Measurements from ENCODE around the gene EYA3.

The EYA3 gene

GRCh38 chr1:27980216-27980845 lies 108.1 kb downstream of the EYA3 start:
- no peak overlapping the region for H3K4me3 ChIP-seq (ENCODE audit: low read length)
- TF ChIP-seq, protein P1, sequence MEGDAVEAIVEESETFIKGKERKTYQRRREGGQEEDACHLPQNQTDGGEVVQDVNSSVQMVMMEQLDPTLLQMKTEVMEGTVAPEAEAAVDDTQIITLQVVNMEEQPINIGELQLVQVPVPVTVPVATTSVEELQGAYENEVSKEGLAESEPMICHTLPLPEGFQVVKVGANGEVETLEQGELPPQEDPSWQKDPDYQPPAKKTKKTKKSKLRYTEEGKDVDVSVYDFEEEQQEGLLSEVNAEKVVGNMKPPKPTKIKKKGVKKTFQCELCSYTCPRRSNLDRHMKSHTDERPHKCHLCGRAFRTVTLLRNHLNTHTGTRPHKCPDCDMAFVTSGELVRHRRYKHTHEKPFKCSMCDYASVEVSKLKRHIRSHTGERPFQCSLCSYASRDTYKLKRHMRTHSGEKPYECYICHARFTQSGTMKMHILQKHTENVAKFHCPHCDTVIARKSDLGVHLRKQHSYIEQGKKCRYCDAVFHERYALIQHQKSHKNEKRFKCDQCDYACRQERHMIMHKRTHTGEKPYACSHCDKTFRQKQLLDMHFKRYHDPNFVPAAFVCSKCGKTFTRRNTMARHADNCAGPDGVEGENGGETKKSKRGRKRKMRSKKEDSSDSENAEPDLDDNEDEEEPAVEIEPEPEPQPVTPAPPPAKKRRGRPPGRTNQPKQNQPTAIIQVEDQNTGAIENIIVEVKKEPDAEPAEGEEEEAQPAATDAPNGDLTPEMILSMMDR (conservative IDR thresholded peaks at IDR 0.05; ENCODE audit: low read depth, low read length) = no peak
- DNase-seq (ENCODE audit: low read depth) = no peak

GRCh38 chr1:27979859-27980201 lies 108.6 kb downstream of the EYA3 start:
- TF ChIP-seq, protein P1 (conservative IDR thresholded peaks at IDR 0.05; ENCODE audit: low read depth, low read length) = no peak
- no peak overlapping the region for H3K4me3 ChIP-seq (ENCODE audit: low read length)
- DNase-seq (ENCODE audit: low read depth) = no peak

GRCh38 chr1:27979151-27979858 lies 109.1 kb downstream of the EYA3 start:
- H3K4me3 ChIP-seq (ENCODE audit: low read length) = no peak overlapping the region

DNA sequence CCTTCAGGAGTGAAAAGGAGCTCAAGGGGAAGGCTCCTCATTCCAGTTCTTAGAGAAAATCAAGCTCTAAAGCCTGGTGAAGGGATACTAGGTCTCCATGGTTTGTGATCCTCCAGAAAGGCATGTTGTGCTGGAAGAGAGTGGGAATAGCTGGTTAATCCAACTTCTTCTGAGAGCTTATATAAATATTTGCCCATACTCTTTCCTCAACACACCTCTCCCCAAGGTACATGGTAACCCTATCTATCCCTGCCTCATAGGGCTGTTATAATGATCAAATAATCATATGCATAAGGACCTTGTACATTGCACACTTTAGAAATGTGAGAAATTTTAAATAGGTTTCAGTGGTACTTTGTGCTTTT lies 114.0 kb downstream of the EYA3 start:
- no peak overlapping the region for H3K4me3 ChIP-seq (ENCODE audit: low read length)
- TF ChIP-seq, protein P1 (conservative IDR thresholded peaks at IDR 0.05; ENCODE audit: low read depth, low read length) = no peak
- no peak for DNase-seq (ENCODE audit: low read depth)

More at GRCh38 chr1:27979151-27979858, 109.1 kb downstream of the EYA3 start:
- TF ChIP-seq, protein P1 (conservative IDR thresholded peaks at IDR 0.05; ENCODE audit: low read depth, low read length) = peak; percentile 49
- no peak for DNase-seq (ENCODE audit: low read depth)

DNA sequence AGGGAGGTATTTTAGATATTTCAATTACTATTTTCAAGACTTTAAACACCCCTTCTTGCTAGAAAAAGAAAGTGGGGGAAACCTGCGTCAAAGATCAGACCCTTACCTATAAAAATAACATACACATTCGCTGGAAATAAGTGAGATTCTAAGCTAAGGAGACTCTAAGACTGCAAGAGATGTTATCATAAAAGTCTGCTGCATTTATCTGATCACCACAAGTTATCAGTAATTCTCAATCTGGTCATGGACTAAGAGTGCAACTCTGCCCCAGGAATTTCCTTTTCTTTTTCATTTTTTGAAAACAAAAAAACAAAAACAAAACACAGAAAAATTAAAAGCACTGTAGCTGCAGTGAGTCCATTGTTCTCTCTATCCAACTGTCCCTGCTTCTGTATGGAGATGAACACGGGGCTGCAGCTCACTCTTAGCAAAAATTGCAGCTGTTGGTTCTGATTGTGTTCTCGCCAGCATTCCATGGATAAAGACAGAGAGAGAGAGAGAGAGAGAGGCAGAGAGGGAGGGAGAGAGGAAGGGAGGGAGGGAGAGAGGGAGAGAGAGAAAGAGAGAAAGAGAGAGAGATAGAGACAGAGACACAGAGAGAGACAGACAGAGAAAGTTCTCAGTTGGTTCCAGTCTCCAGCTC lies 114.5 kb downstream of the EYA3 start:
- TF ChIP-seq, protein P1 (conservative IDR thresholded peaks at IDR 0.05; ENCODE audit: low read depth, low read length) = no peak
- H3K4me3 ChIP-seq (ENCODE audit: low read length) = no peak overlapping the region

DNA sequence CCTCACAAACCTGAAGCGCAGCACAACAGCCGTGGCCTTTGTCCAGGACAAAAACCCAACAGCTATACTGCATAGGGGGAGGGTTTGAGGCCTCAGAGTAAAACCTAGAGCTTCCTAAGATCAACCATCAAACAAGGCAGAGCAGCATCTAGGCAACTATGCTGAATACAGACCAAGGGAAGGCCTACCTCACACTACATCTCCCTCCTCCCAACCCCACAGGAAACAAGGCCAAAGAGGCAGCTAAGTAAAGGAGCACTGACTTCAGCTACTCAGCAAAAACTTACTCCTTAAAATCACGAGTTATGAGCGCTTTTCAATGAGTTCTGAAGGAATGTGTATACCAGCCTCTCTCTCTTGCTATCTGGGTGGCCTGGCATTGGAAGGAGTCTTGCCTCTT lies 116.3 kb downstream of the EYA3 start:
- no peak overlapping the region for H3K4me3 ChIP-seq (ENCODE audit: low read length)
- TF ChIP-seq, protein P1 (conservative IDR thresholded peaks at IDR 0.05; ENCODE audit: low read depth, low read length) = no peak
- no peak for DNase-seq (ENCODE audit: low read depth)

More for the DNA sequence above, 114.5 kb downstream of the EYA3 start:
- DNase-seq (ENCODE audit: low read depth) = no peak

All from retinal pigment epithelial cell (primary cell).